Dendritic cell treated with granulocyte-macrophage colony-stimulating factor and Interleukin-4, amounts not matched to agents 40 ng/mL and 50 ng/mL, for 4 days (primary cell): ENCODE measurements around the gene CRCP.
"Not testable (repeated sequence)": the region's sequence is repeated elsewhere in the genome, so short reads cannot be mapped to it uniquely, and the experiment has no call there.

Experiments used
- H3K27ac Mint-ChIP-seq: one replicate; pipeline ENCODE4 v1.8.0; 2022; ENCODE audit warnings: mild to moderate bottlenecking, mixed read lengths
- H3K27me3 Mint-ChIP-seq: one replicate; pipeline ENCODE4 v1.8.0; 2022; ENCODE audit warnings: mild to moderate bottlenecking, mixed read lengths
- H3K36me3 Mint-ChIP-seq: one replicate; pipeline ENCODE4 v1.8.0; 2022; ENCODE audit warnings: low read depth, mixed read lengths
- H3K4me1 Mint-ChIP-seq: one replicate; pipeline ENCODE4 v1.8.0; 2022; ENCODE audit warnings: low read depth, mixed read lengths
- H3K4me3 Mint-ChIP-seq: one replicate; pipeline ENCODE4 v1.8.0; 2022; ENCODE audit warnings: mild to moderate bottlenecking, moderate library complexity, mixed read lengths
- H3K9me3 Mint-ChIP-seq: one replicate; pipeline ENCODE4 v1.8.0; 2022; ENCODE audit warnings: mixed read lengths
- intact Hi-C: fragments of 100-400 bp; cut with micrococcal nuclease; formaldehyde crosslinking; loops from one replicate; pipeline ENCODE4 v1.15.0; 2022

The CRCP gene

DNA sequence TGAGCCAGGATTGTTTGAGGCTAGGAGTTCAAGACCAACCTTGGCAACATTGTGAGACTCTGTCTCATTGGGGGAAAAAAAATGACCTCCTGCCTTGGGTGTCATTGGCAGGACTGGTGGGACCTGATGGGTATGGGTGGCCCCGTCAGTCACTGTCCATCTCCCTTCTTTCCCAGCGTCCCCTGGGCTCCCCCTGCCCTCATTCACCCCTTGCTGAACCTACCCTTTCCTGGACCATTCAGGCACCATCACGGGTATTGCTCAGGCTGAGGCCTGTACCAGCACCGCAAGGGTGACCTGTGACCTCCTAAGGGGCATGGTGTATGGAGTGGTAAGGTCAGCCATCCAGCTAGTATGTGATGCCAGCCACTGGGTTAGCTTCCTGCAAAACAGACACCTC, 19.6 kb upstream of the CRCP start:
- Mint-ChIP-seq H3K9me3 (no peaks in the 10 kb centered on the region), H3K27me3 (no peaks in the 10 kb centered on the region), H3K4me1 (peaks cover 7% of the 10 kb centered on the region), H3K27ac (no peak overlapping the region), H3K4me3 (no peak overlapping the region), H3K36me3 (peaks cover 42% of the 10 kb centered on the region)
- intact Hi-C loops: no loop called here

DNA sequence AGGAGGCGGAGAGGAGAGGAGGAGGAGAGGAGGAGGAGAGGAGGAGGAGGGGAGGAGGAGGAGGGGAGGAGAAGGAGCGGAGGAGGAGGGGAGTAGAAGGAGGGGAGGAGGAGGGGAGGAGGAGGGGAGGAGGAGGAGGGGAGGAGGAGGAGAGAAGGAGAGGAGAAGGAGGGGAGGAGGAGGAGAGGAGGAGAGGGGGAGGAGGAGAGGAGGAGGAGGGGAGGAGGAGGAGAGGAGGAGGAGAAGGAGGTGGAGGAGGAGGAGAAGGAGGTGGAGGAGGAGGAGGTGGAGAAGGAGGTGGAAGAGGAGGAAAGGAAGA, 15.5 kb upstream of the CRCP start:
- peaks cover 13% of the 10 kb centered on the region for H3K4me1 Mint-ChIP-seq
- no peaks in the 10 kb centered on the region for H3K9me3 Mint-ChIP-seq
- no peak overlapping the region for H3K27ac Mint-ChIP-seq

DNA sequence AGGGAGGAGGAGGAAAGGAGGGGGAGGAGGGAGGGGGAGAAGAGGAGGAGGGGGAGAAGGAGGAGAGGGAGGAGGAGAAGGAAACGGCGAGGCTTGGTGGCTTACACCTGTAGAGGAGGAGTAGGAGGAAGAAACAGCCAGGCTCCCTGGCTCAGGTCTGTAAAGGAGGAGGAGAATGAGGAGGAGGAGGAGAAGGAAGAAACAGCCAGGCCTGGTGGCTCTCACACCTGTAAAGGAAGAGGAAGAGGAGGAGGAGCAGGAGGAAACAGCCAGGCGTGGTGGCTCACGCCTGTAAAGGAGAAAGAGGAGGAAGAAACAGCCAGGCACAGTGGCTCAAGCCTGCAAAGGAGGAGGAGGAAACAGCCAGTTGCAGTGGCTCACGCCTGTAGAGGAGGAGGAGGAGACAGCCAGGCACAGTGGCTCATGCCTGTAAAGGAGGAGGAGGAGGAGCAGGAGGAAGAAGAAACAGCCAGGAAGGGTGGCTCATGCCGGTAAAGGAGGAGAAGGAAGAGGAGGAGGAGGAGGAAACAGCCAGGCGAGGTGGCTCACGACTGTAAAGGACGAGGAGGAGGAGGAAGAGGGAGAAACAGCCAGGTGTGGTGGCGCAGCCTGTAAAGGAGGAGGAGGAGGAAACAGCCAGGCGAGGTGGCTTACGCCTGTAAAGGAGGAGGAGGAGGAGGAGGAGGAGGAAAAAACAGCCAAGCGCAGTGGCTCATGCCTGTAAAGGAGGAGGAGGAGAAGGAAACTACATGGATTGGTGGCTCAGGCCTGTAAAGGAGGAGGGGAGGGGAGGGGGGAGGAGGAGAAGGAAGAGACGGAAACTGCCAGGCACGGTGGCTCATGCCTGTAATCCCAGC, 14.9 kb upstream of the CRCP start:
- Mint-ChIP-seq H3K4me1 (peaks cover 13% of the 10 kb centered on the region), H3K27me3 (no peaks in the 10 kb centered on the region), H3K36me3 (peaks cover 7% of the 10 kb centered on the region), H3K9me3 (no peaks in the 10 kb centered on the region), H3K27ac (peak overlapping the region; percentile 35), H3K4me3 (peak overlapping the region; percentile 66)
- intact Hi-C loops: no loop called here

More for the DNA sequence above, 15.5 kb upstream of the CRCP start:
- Mint-ChIP-seq H3K27me3 (no peaks in the 10 kb centered on the region), H3K36me3 (peaks cover 11% of the 10 kb centered on the region), H3K4me3 (no peak overlapping the region)
- intact Hi-C loops: no loop called here

DNA sequence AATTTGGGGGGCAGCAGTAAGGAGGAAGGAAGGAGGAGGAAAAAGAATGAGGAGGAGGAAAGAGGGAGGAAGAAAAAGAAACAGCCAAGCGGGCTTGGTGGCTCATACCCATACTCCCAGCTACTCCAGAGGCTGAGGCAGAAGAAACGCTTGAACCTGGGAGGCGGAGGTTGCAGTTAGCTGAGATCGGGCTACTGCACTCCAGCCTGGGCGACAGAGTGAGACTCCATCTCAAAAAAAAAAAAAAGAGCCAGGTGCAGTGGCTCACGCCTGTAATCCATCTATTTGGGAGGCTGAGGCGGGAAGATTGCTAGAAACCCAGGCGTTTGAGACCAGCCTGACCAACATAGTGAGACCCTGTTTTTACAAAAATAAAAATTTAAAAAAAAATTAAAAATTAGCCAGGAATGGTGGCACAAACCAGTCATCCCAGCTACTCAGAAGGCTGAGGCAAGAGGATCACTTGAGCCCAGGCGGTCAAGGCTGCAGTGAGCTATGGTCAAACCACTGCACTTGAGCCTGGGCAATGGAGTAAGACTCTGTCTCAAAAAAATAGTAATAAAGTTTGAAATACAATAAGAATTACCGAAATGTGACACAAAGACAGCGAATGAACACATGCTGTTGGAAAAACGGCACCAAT, 14.1 kb upstream of the CRCP start:
- peak overlapping the region; percentile 66 for H3K4me3 Mint-ChIP-seq

DNA sequence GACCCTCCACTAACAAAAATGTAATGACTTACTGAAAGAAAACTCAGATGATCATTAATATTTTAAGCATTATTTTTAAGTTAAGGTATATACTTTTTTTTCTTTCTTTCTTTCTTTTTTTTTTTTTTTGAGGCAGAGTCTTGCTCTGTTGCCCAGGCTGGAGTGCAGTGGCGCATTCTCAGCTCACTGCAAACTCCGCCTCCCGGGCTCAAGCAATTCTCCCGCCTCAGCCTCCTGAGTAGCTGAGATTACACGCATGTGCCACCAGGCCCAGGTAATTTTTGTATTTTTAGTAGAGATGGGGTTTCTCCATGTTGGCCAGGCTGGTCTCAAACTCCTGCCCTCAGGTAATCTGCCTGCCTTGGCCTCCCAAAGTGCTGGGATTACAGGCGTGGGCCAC, 12.5 kb upstream of the CRCP start:
- H3K27ac Mint-ChIP-seq, intact Hi-C loops, H3K9me3 Mint-ChIP-seq, H3K4me3 Mint-ChIP-seq, H3K36me3 Mint-ChIP-seq, H3K27me3 Mint-ChIP-seq: not testable (repeated sequence)
- peaks cover 13% of the 10 kb centered on the region for H3K4me1 Mint-ChIP-seq

More for the DNA sequence above, 14.1 kb upstream of the CRCP start:
- Mint-ChIP-seq H3K27me3 (no peaks in the 10 kb centered on the region), H3K36me3 (no peaks in the 10 kb centered on the region), H3K4me1 (peaks cover 13% of the 10 kb centered on the region), H3K9me3 (no peaks in the 10 kb centered on the region), H3K27ac (peak overlapping the region; percentile 35)
- intact Hi-C loops: no loop called here

DNA sequence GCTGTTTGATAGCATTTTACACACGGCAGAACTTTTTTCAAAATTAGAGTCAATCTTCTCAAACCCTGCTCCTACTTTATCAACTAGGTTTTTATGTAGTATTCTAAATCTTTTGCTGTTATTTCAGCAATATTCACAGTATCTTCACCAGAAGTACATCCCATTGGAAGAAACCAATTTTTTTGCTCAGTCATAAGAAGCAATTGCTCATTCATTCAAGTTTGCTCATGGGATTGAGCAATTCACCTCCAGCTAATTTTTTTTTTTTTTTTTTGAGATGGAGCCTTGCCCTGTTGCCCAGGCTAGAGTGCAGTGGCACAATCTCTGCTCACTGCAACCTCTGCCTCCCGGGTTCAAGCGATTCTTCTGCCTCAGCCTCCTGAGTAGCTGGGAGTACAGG, 10.7 kb upstream of the CRCP start:
- H3K27me3 Mint-ChIP-seq, H3K9me3 Mint-ChIP-seq, H3K36me3 Mint-ChIP-seq, H3K27ac Mint-ChIP-seq, H3K4me3 Mint-ChIP-seq, intact Hi-C loops: not testable (repeated sequence)
- H3K4me1 Mint-ChIP-seq: peaks cover 18% of the 10 kb centered on the region

DNA sequence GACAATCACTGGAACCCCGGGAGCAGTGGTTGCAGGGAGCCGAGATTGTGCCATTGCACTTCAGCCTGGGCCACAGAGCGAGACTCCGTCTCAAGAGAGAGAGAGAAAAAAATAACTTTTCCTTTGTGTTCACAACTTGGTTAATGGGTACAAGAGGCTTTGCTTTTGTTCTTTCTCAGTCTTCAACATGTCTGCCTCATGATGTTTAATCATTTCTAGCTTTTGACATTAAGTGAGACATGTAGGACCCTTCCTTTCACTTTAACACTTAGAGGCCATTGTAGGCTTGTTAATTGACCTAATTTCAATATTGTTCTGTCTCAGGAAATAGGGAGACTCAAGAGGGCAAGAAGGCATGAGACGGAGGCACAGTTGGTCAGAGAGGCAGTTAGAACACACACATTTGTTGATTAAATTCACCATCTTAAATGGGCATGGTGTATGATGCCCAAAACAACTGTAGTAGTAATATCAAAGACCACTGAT, 9.3 kb upstream of the CRCP start:
- Mint-ChIP-seq H3K4me3 (no peak overlapping the region), H3K27ac (no peak overlapping the region), H3K9me3 (no peaks in the 10 kb centered on the region), H3K36me3 (no peaks in the 10 kb centered on the region), H3K27me3 (no peaks in the 10 kb centered on the region), H3K4me1 (peaks cover 8% of the 10 kb centered on the region)
- intact Hi-C loops: no loop called here

DNA sequence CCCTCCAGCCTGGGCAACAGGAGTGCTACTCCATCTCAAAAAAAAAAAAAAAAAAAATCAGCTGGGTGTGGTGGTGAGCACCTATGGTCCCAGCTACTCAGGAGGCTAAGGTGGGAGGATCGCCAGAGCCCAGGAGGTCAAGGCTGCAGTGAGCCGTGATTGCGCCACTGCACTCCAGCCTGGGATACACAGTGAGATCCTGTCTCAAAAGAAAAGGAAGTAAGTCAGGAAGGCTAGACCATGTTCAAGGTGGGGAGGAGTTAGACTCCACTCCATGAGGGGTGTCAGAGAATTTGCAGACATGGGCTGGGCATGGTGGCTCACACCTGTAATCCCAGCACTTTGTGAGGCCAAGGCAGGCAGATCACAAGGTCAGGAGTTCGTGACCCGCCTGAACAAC, 6.2 kb upstream of the CRCP start:
- H3K27ac Mint-ChIP-seq, H3K4me3 Mint-ChIP-seq, intact Hi-C loops, H3K27me3 Mint-ChIP-seq, H3K36me3 Mint-ChIP-seq, H3K9me3 Mint-ChIP-seq, H3K4me1 Mint-ChIP-seq: not testable (repeated sequence)

DNA sequence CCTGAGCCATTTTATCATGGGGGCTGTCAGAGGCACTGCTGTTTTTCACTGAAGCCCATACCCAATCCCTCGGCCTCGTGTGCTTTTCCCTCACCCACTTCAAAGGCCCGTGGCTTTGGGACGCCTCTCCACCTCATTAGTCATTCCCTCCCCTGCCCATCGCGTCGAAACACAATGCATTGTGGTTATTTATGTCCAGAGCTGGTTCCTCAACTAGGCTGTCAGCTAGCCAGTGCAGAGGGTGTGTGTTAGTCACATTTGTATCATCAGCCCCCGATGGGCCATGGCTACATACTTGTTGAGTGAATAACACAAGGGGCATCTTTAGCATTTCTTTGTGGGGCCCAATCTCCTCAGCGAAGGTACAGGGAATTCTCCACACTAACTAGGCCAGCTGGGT, 3.8 kb upstream of the CRCP start:
- Mint-ChIP-seq H3K4me1 (peaks cover 7% of the 10 kb centered on the region), H3K9me3 (no peaks in the 10 kb centered on the region), H3K27ac (no peak overlapping the region), H3K27me3 (no peaks in the 10 kb centered on the region), H3K4me3 (no peak overlapping the region), H3K36me3 (peaks cover 12% of the 10 kb centered on the region)
- intact Hi-C loops: loop anchor here (10.0 kb wide), 1 partner anchor 126 kb away; the partner anchor contains the start of gene GUSB

DNA sequence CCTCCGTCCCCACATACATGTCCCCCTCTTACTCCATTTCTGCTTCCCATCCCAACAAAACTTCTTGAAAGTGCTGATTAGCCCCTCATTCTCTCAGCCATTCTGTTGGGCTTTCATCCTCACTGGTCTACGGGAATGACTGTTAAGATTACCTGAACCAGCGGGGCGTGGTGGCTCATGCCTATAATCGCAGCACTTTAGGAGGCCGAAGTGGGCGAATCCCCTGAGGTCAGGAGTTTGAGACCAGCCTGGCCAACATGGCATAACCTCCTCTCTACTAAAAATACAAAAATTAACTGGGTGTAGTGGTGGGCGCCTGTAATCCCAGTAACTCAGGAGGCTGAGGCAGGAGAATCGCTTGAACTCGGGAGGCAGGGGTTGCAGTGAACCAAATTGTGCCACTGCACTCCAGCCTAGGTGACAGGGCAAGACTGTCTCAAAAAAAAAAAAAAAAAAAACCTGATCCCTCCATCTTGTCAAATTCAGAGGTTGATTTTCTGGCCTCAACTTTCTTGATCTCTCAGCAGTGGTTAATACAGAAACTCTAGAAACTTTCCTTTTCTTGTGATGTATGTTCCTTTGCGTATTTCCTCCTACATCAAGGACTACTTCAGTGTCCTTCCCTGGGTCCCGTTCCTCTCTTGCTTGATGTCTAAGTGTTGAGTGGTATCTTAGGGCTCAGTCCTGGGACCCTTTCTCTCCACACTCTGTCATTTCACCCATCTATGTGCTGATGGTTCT, 2.2 kb downstream of the CRCP start:
- intact Hi-C loops: loop anchor here (5.0 to 10.0 kb wide), 2 partner anchors 40 to 132 kb away; partner anchors contain the start of genes ASL and GUSB

DNA sequence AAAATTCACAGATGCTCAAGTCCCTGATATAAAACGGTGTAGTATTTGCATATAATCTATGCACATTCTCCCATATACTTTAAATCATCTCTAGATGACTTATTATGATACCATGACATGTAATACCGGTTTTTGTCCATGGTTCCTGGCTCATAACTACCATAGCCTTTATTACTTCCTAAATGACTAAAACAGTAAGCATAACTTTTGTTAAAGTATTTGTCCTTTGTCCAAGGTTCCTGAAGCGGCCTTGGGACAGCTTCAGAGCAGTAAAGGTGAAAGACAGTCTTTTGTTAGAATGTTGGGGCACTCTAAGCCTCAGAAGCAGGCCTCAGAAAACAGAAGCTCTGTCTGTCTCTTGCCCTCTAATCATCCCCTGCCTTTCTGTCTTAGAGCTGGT, 4.0 kb downstream of the CRCP start:
- intact Hi-C loops: loop anchor here (5.0 to 10.0 kb wide), 2 partner anchors 41 to 134 kb away; partner anchors contain the start of genes ASL and GUSB
- peaks cover 40% of the 10 kb centered on the region for H3K4me1 Mint-ChIP-seq
- H3K36me3 Mint-ChIP-seq: peaks cover 45% of the 10 kb centered on the region
- no peak overlapping the region for H3K4me3 Mint-ChIP-seq
- no peaks in the 10 kb centered on the region for H3K9me3 Mint-ChIP-seq
- H3K27me3 Mint-ChIP-seq: no peaks in the 10 kb centered on the region
- H3K27ac Mint-ChIP-seq: no peak overlapping the region

More for the DNA sequence above, 2.2 kb downstream of the CRCP start:
- Mint-ChIP-seq H3K4me1 (peaks cover 33% of the 10 kb centered on the region), H3K36me3 (peaks cover 45% of the 10 kb centered on the region)
- H3K4me3 Mint-ChIP-seq, H3K9me3 Mint-ChIP-seq, H3K27ac Mint-ChIP-seq, H3K27me3 Mint-ChIP-seq: not testable (repeated sequence)

DNA sequence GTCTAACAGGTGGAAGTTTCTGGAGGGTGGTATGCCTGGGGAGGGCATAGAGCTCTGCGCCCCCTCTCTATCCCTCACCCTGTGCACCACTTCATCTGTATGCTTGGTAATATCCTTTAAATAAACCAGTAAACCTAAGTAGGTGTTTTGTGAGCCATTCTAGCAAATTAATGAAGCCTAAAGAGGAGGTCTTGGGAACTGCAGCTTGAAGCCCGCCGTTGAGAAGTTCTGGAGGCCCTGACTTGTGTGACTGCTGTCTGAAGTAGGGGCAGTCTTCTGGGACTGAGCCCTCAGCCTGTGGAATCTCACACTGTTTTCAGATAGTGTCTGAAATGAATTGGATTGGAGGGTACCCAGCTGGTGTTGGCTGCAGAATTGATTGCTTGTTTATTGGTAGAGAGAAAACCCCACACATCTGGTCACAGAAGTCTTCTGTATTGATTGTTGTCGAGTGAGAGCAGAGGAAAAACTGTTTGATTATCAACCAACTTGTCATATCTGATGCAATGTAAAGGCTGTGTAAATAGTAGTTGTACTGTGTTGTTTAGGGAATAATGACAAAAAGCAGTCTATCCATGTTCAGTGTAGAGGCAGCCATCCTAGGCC, 4.7 kb downstream of the CRCP start:
- intact Hi-C loops: loop anchor here (5.0 to 10.0 kb wide), 2 partner anchors 42 to 135 kb away; partner anchors contain the start of genes ASL and GUSB
- H3K27me3 Mint-ChIP-seq: no peaks in the 10 kb centered on the region
- peaks cover 44% of the 10 kb centered on the region for H3K4me1 Mint-ChIP-seq
- no peaks in the 10 kb centered on the region for H3K9me3 Mint-ChIP-seq
- no peak overlapping the region for H3K4me3 Mint-ChIP-seq
- no peak overlapping the region for H3K27ac Mint-ChIP-seq
- peaks cover 47% of the 10 kb centered on the region for H3K36me3 Mint-ChIP-seq

DNA sequence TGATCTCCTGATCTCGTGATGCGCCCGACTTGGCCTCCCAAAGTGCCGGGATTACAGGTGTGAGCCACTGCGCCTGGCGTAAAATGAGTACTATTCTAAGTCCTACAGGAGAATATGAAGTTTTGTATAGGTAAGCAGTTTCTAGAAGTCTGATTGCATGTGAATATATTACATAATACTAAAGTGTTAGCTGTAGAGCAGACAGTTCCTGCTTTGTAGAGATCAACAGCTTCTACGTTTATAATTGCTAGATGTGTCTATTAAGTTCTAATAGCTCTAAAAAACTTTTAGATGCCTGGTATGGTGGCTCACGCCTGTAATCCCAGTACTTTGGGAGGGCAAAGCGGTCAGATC, 8.5 kb downstream of the CRCP start:
- no peaks in the 10 kb centered on the region for H3K27me3 Mint-ChIP-seq
- H3K36me3 Mint-ChIP-seq: peaks cover 21% of the 10 kb centered on the region
- H3K27ac Mint-ChIP-seq: no peak overlapping the region
- no peaks in the 10 kb centered on the region for H3K9me3 Mint-ChIP-seq
- intact Hi-C loops: no loop called here
- peaks cover 41% of the 10 kb centered on the region for H3K4me1 Mint-ChIP-seq
- H3K4me3 Mint-ChIP-seq: no peak overlapping the region

DNA sequence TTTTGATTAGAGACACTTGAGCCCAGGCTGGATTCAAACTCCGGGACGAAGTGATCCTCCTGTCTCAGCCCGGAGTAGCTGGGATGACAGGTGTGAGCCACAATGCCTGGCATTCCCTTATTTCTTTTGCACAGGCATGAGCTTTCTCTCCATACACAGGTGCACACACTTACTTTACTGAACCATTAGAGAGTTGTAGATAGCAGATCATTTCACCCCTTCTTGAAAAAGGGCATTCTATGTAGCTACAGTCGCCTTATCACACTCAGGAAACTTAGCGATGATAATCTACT, 9.9 kb downstream of the CRCP start:
- H3K9me3 Mint-ChIP-seq, intact Hi-C loops, H3K4me3 Mint-ChIP-seq, H3K27ac Mint-ChIP-seq, H3K27me3 Mint-ChIP-seq: not testable (repeated sequence)
- Mint-ChIP-seq H3K36me3 (peaks cover 24% of the 10 kb centered on the region), H3K4me1 (peaks cover 38% of the 10 kb centered on the region)
